HG03095 (cell line): ENCODE results near the gene ZNF816.
"Not testable (repeated sequence)": the region's sequence is repeated elsewhere in the genome, so short reads cannot be mapped to it uniquely, and the experiment has no call there.

Source experiments
- ATAC-seq: cut with Tn5 transposase; IDR thresholded peaks from one replicate; pipeline ENCODE4 v1.9.1; 2021; ENCODE audit warnings: moderate library complexity; ENCODE audit not compliant: unreplicated experiment

ZNF816 gene

GRCh38 chr19:52962394-52963246 lies at the start of gene ZNF816:
Gene ZNF816 (minus strand): TSS chr19:52962881. CDS start chr19:52956089, 6,792 bp downstream.
- peak; percentile 97 for ATAC-seq

GRCh38 chr19:53012006-53012405 lies 49.3 kb upstream of the ZNF816 start:
- no peak for ATAC-seq

- no peak for ATAC-seq
Observed at GRCh38 chr19:53010494-53010893, 47.8 kb upstream of the ZNF816 start.

GRCh38 chr19:53008061-53008778 lies 45.5 kb upstream of the ZNF816 start:
- no peak for ATAC-seq

- ATAC-seq: no peak
Observed at GRCh38 chr19:53007606-53008005, 44.9 kb upstream of the ZNF816 start.

GRCh38 chr19:53007200-53007599 lies 44.5 kb upstream of the ZNF816 start:
- ATAC-seq: no peak

- ATAC-seq: no peak
Observed at GRCh38 chr19:53004242-53004641, 41.6 kb upstream of the ZNF816 start.

- ATAC-seq: no peak
Observed at GRCh38 chr19:53002479-53002878, 39.8 kb upstream of the ZNF816 start.

GRCh38 chr19:52997975-52998374 lies 35.3 kb upstream of the ZNF816 start:
- ATAC-seq: no peak

- ATAC-seq: no peak
Observed at GRCh38 chr19:52995711-52996110, 33.0 kb upstream of the ZNF816 start.

- no peak for ATAC-seq
Observed at GRCh38 chr19:52993342-52994178, 30.9 kb upstream of the ZNF816 start.

- no peak for ATAC-seq
Observed at GRCh38 chr19:52992109-52993004, 29.7 kb upstream of the ZNF816 start.

- ATAC-seq: no peak
Observed at GRCh38 chr19:52991484-52991883, 28.8 kb upstream of the ZNF816 start.

- ATAC-seq: no peak
Observed at GRCh38 chr19:52990759-52991418, 28.2 kb upstream of the ZNF816 start.

GRCh38 chr19:52988506-52988905 lies 25.8 kb upstream of the ZNF816 start:
- ATAC-seq: no peak

- no peak for ATAC-seq
Observed at GRCh38 chr19:52987221-52987620, 24.5 kb upstream of the ZNF816 start.

GRCh38 chr19:52983167-52983566 lies 20.5 kb upstream of the ZNF816 start:
- not testable (repeated sequence) for ATAC-seq

- no peak for ATAC-seq
Observed at GRCh38 chr19:52981329-52981728, 18.6 kb upstream of the ZNF816 start.

GRCh38 chr19:52967772-52968171 lies 5.1 kb upstream of the ZNF816 start:
- ATAC-seq: no peak

GRCh38 chr19:52963247-52963618 lies 552 bp upstream of the ZNF816 start:
- no peak for ATAC-seq
